H1 (cell line): ENCODE data around the gene POLE.

Experiments
- RNF2 ChIP-seq: fragments of 200-900, 300-1000 bp; sonication (generic); IDR thresholded peaks from 2 replicates; pipeline ENCODE4 v1.7.1; 2016; ENCODE audit warnings: borderline replicate concordance, low read depth, mild to moderate bottlenecking, antibody characterized with exemption, low read length; ENCODE audit not compliant: poor library complexity, severe bottlenecking; ENCODE audit errors: missing control alignments
- ZNF274 ChIP-seq: IDR thresholded peaks from 2 replicates; pipeline ENCODE4 v1.7.0; 2012; ENCODE audit warnings: low read length, borderline replicate concordance; ENCODE audit errors: extremely low read depth

GRCh38 chr12:132735496-132735895 is 48.4 kb upstream of the POLE start:
- no peak for TF ChIP-seq ZNF274
- no peak for TF ChIP-seq RNF2
